Activated B cell treated with CpG ODN at 0.5 μM for 24 hours (primary cell): ENCODE measurements around the gene LHX2. TPM values are rescaled to one million over a fixed set of nuclear protein-coding genes. Genes with fewer than 3 reads are reported as not detected.

Experiments used
- ATAC-seq: fragments of 200-7000 bp; cut with Tn5 transposase; one replicate; pipeline ENCODE4 v1.10.0; 2021; ENCODE audit warnings: low read depth, mild to moderate bottlenecking, moderate library complexity
- CTCF ChIA-PET: fragments of 350-600 bp; sonication (Branson Sonifier 250); formaldehyde crosslinking; loops from one replicate; lab custom pipeline; 2021; ENCODE audit warnings: antibody characterized with exemption; lab: Charles Lee
- POLR2A ChIA-PET: fragments of 350-600 bp; sonication (Branson Sonifier 250); formaldehyde crosslinking; loops from one replicate; lab custom pipeline; 2021; ENCODE audit warnings: antibody characterized with exemption; lab: Charles Lee
- DNase-seq: peaks from one replicate; pipeline ENCODE4 v3.0.0; 2022
- H3K27ac Mint-ChIP-seq: one replicate; pipeline ENCODE4 v1.8.0; 2020; ENCODE audit warnings: mixed read lengths
- H3K27me3 Mint-ChIP-seq: one replicate; pipeline ENCODE4 v1.8.0; 2021; ENCODE audit warnings: mixed read lengths
- H3K36me3 Mint-ChIP-seq: one replicate; pipeline ENCODE4 v1.8.0; 2021; ENCODE audit warnings: low read depth, mixed read lengths
- H3K4me1 Mint-ChIP-seq: one replicate; pipeline ENCODE4 v1.8.0; 2021; ENCODE audit warnings: mixed read lengths
- H3K4me3 Mint-ChIP-seq: one replicate; pipeline ENCODE4 v1.8.0; 2020; ENCODE audit warnings: mild to moderate bottlenecking, mixed read lengths
- H3K9me3 Mint-ChIP-seq: one replicate; pipeline ENCODE4 v1.8.0; 2020; ENCODE audit warnings: mixed read lengths
- CTCF ChIP-seq: fragments of 200-600 bp; IDR thresholded peaks from one replicate; pipeline ENCODE4 v1.8.0; 2022; ENCODE audit warnings: antibody characterized with exemption, mild to moderate bottlenecking
- intact Hi-C: fragments of 100-400 bp; cut with micrococcal nuclease; formaldehyde crosslinking; loops from one replicate; pipeline ENCODE4 v1.15.1; 2024
- total RNA-seq: library from RNA; stranded (reverse); gene quantifications from 2 replicates; pipeline ENCODE4 v1.2.3, GENCODE V29; 2022

The LHX2 gene
- total RNA-seq, 1 donor from 2014 or later: not detected

GRCh38 chr9:124078641-124079040 is 67.1 kb downstream of the LHX2 start:
- Mint-ChIP-seq H3K36me3 (no peaks in the 10 kb centered on the region), H3K4me3 (no peak overlapping the region), H3K4me1 (no peaks in the 10 kb centered on the region), H3K9me3 (no peaks in the 10 kb centered on the region), H3K27ac (no peak overlapping the region), H3K27me3 (peaks cover 12% of the 10 kb centered on the region)
- ChIA-PET POLR2A (no interaction called here), CTCF (no interaction called here)
- no peak for DNase-seq
- intact Hi-C loops: no loop called here
- TF ChIP-seq CTCF: no peak
- ATAC-seq: no peak

- Mint-ChIP-seq H3K9me3 (no peaks in the 10 kb centered on the region), H3K36me3 (no peaks in the 10 kb centered on the region), H3K27ac (no peak overlapping the region), H3K4me3 (no peak overlapping the region), H3K27me3 (peaks cover 8% of the 10 kb centered on the region), H3K4me1 (no peaks in the 10 kb centered on the region)
- ChIA-PET POLR2A (interaction anchor here (0.5 kb wide), 1 partner anchor 1815 kb away, joined by 3 read pairs; the partner anchor contains the start of genes MRRF and RBM18), CTCF (no interaction called here)
- TF ChIP-seq CTCF: no peak
- DNase-seq (no peak), ATAC-seq (no peak)
- intact Hi-C loops: no loop called here
These were observed 67.8 kb downstream of the LHX2 start for GRCh38 chr9:124079176-124079925.

- peaks cover 10% of the 10 kb centered on the region for H3K9me3 Mint-ChIP-seq
- intact Hi-C loops: no loop called here
- peaks cover 5% of the 10 kb centered on the region for H3K27me3 Mint-ChIP-seq
- no peak overlapping the region for H3K27ac Mint-ChIP-seq
- no peaks in the 10 kb centered on the region for H3K36me3 Mint-ChIP-seq
- DNase-seq (no peak), ATAC-seq (no peak)
- H3K4me1 Mint-ChIP-seq: no peaks in the 10 kb centered on the region
- ChIA-PET CTCF (no interaction called here), POLR2A (no interaction called here)
- TF ChIP-seq CTCF: no peak
- no peak overlapping the region for H3K4me3 Mint-ChIP-seq
These were observed 71.1 kb downstream of the LHX2 start for GRCh38 chr9:124082622-124083021.

Other genes with a start within 250 kb of the LHX2 start
- gene DENND1A, start 81.6 kb upstream of the LHX2 start, total RNA-seq: 21.8 and 25.2 TPM in 2 replicates
- gene NEK6, start 246.2 kb downstream of the LHX2 start, total RNA-seq: 110 and 115 TPM in 2 replicates